Measurements from ENCODE around the gene BMP8B.

BMP8B gene

DNA sequence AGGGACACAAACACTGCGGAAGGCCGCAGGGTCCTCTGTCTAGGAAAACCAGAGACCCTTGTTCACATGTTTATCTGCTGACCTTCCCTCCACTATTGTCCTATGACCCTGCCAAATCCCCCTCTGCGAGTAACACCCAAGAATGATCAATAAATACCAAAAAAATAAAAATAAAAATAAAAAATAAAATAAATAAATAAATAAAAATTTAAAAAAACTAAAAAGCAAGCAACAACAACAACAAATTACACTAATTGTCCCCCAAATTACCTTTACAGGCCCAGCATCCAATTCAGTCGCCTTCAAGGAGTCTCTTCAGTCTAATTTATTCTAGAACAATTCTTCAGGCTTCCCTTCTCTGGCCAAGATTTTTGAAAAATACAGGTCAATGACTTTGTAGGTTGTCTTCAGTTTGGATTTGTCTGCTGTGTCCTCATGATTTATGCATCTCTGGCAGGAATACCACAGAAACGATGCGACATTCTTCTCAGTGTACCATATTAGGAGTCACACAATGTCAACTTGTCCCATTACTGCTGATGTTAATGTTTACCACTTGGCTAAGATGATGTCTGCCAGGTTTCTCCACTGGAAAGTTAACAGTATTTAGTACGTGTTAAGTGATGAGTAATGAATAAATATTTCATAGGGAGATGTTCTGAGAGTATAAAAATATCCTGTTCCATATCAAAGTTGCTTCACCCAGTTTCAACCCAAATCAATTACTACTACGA, 20.3 kb upstream of the BMP8B start:
- no peak overlapping the region for H3K9ac ChIP-seq (ENCODE audit: low read length)
- H3K18ac ChIP-seq (ENCODE audit: low read length): no peak overlapping the region
- H2BK5ac ChIP-seq (ENCODE audit: low read depth, low read length, poor library complexity): no peak overlapping the region
- DNase-seq: no peak
- H3K9me3 ChIP-seq (ENCODE audit: insufficient read depth, low read depth, low read length): peaks cover 2% of the 10 kb centered on the region
- no peak overlapping the region for H3K23ac ChIP-seq (ENCODE audit: low read length)
- H3K4me3 ChIP-seq (ENCODE audit: low read depth, low read length): no peak overlapping the region
- no peak overlapping the region for H3K4me2 ChIP-seq (ENCODE audit: low read length)
- H4K8ac ChIP-seq (ENCODE audit: low read depth, low read length): no peak overlapping the region
- no peak overlapping the region for H3K4ac ChIP-seq (ENCODE audit: low read depth, low read length)
- no peak overlapping the region for H3K14ac ChIP-seq (ENCODE audit: low read length)
- no peaks in the 10 kb centered on the region for H3K4me1 ChIP-seq (ENCODE audit: control insufficient read depth in 1 of 2, insufficient read depth in 2 of 2, low read length in 2 of 2)
- H2AFZ ChIP-seq (ENCODE audit: insufficient read depth, low read length, poor library complexity): no peak overlapping the region
- H3K27ac ChIP-seq (ENCODE audit: low read depth, low read length): no peak overlapping the region
- no peak overlapping the region for H2BK120ac ChIP-seq (ENCODE audit: insufficient read depth, low read length, poor library complexity)
- H3K79me1 ChIP-seq (ENCODE audit: low read length): no peaks in the 10 kb centered on the region
- H2AK5ac ChIP-seq (ENCODE audit: low read length): no peak overlapping the region
- H3K27me3 ChIP-seq (ENCODE audit: insufficient read depth, low read length): no peaks in the 10 kb centered on the region
- H4K91ac ChIP-seq (ENCODE audit: low read depth, low read length): no peak overlapping the region
- no peaks in the 10 kb centered on the region for H3K79me2 ChIP-seq (ENCODE audit: control insufficient read depth, insufficient read depth, low read length, poor library complexity)
- no peak overlapping the region for H2BK12ac ChIP-seq (ENCODE audit: low read length)
- WGBS (ENCODE audit: extremely low coverage, insufficient coverage, insufficient read length): no CpG with 5 or more reads among the region's 8 CpGs
- no peaks in the 10 kb centered on the region for H3K36me3 ChIP-seq (ENCODE audit: control insufficient read depth in 1 of 2, insufficient read depth in 2 of 2, low read length in 2 of 2)
- no peak overlapping the region for H4K12ac ChIP-seq (ENCODE audit: low read depth, low read length)

DNA sequence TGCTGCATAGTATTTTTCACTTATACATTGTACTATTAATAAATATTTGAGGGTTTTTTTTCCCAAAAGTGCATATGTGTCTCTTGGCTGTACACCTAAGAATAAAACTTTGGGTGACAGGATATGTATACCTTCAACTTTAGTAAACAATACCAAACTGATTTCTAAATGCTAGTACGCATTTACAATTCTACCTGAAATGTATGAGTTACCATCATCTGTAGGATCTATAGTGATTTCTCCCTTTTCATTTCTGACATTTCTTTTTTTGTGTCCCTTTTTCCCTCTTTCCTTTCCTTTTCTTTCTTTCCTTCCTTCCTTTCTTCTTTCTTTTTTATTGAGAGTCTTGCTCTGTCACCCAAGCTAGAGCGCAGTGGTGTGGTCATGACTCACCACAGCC, 16.7 kb upstream of the BMP8B start:
- Histone ChIP-seq H3K79me1 (ENCODE audit: low read length) (no peaks in the 10 kb centered on the region), H3K4ac (ENCODE audit: low read depth, low read length) (no peak overlapping the region), H3K23ac (ENCODE audit: low read length) (no peak overlapping the region), H3K36me3 (ENCODE audit: control insufficient read depth in 1 of 2, insufficient read depth in 2 of 2, low read length in 2 of 2) (no peaks in the 10 kb centered on the region), H2BK120ac (ENCODE audit: insufficient read depth, low read length, poor library complexity) (no peak overlapping the region), H3K14ac (ENCODE audit: low read length) (no peak overlapping the region), H3K9ac (ENCODE audit: low read length) (no peak overlapping the region), H3K4me3 (ENCODE audit: low read depth, low read length) (no peak overlapping the region), H4K12ac (ENCODE audit: low read depth, low read length) (no peak overlapping the region), H3K9me3 (ENCODE audit: insufficient read depth, low read depth, low read length) (peaks cover 2% of the 10 kb centered on the region), H3K18ac (ENCODE audit: low read length) (no peak overlapping the region), H3K79me2 (ENCODE audit: control insufficient read depth, insufficient read depth, low read length, poor library complexity) (no peaks in the 10 kb centered on the region), H3K4me1 (ENCODE audit: control insufficient read depth in 1 of 2, insufficient read depth in 2 of 2, low read length in 2 of 2) (no peaks in the 10 kb centered on the region), H3K4me2 (ENCODE audit: low read length) (no peak overlapping the region), H4K91ac (ENCODE audit: low read depth, low read length) (no peak overlapping the region), H3K27me3 (ENCODE audit: insufficient read depth, low read length) (no peaks in the 10 kb centered on the region), H2BK5ac (ENCODE audit: low read depth, low read length, poor library complexity) (no peak overlapping the region), H2AK5ac (ENCODE audit: low read length) (no peak overlapping the region), H2BK12ac (ENCODE audit: low read length) (no peak overlapping the region), H2AFZ (ENCODE audit: insufficient read depth, low read length, poor library complexity) (no peak overlapping the region), H3K27ac (ENCODE audit: low read depth, low read length) (no peak overlapping the region), H4K8ac (ENCODE audit: low read depth, low read length) (no peak overlapping the region)
- WGBS (ENCODE audit: extremely low coverage, insufficient coverage, insufficient read length): no CpG with 5 or more reads among the region's 2 CpGs
- DNase-seq: no peak

DNA sequence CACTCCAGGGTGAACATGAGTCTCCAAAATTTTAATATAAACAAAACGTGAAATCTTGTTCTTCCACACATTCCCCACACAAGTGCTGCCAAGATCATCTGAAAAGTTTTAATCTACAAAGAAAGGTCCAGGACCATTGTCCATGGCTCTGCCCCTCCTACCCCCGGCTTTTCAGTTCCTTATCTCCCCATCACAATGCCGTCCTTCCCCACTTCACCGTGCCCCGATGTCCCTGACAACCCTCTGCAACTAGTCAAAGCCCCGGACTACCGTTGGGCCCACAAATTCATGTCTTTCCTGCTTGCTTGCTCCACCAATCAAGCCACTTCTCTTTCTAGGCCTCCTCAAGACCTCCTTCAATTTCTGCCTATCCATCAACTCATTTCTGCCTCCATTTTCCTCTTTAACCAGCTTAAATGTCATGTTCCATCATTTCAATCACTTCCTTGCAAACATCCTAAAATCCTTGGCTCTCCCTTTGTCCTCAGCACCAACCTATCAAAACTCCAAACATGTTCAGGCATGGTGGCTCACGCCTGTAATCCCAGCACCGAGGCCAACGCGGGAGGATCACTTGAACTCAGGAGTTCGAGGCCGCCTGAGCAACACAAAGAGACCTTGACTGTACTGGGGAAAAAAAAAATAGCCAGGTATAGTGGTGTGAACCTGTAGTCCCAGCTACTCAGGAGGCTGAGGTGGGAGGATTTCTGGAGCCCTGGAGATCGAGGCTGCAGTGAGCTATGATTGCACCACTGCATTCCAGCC, 14.0 kb upstream of the BMP8B start:
- Histone ChIP-seq H2BK120ac (ENCODE audit: insufficient read depth, low read length, poor library complexity) (no peak overlapping the region), H3K4me3 (ENCODE audit: low read depth, low read length) (no peak overlapping the region), H2BK12ac (ENCODE audit: low read length) (no peak overlapping the region), H3K79me1 (ENCODE audit: low read length) (no peaks in the 10 kb centered on the region), H3K4me1 (ENCODE audit: control insufficient read depth in 1 of 2, insufficient read depth in 2 of 2, low read length in 2 of 2) (peaks cover 2% of the 10 kb centered on the region in 2 experiments), H3K79me2 (ENCODE audit: control insufficient read depth, insufficient read depth, low read length, poor library complexity) (no peaks in the 10 kb centered on the region), H4K12ac (ENCODE audit: low read depth, low read length) (no peak overlapping the region), H4K91ac (ENCODE audit: low read depth, low read length) (no peak overlapping the region), H3K27me3 (ENCODE audit: insufficient read depth, low read length) (no peaks in the 10 kb centered on the region), H3K27ac (ENCODE audit: low read depth, low read length) (no peak overlapping the region), H2BK5ac (ENCODE audit: low read depth, low read length, poor library complexity) (no peak overlapping the region), H3K9me3 (ENCODE audit: insufficient read depth, low read depth, low read length) (peaks cover 2% of the 10 kb centered on the region), H4K8ac (ENCODE audit: low read depth, low read length) (no peak overlapping the region), H3K36me3 (ENCODE audit: control insufficient read depth in 1 of 2, insufficient read depth in 2 of 2, low read length in 2 of 2) (no peaks in the 10 kb centered on the region), H2AFZ (ENCODE audit: insufficient read depth, low read length, poor library complexity) (no peak overlapping the region), H3K14ac (ENCODE audit: low read length) (no peak overlapping the region), H2AK5ac (ENCODE audit: low read length) (no peak overlapping the region), H3K9ac (ENCODE audit: low read length) (no peak overlapping the region), H3K23ac (ENCODE audit: low read length) (no peak overlapping the region), H3K4ac (ENCODE audit: low read depth, low read length) (no peak overlapping the region), H3K4me2 (ENCODE audit: low read length) (no peak overlapping the region), H3K18ac (ENCODE audit: low read length) (no peak overlapping the region)
- no CpG with 5 or more reads among the region's 14 CpGs for WGBS (ENCODE audit: extremely low coverage, insufficient coverage, insufficient read length)
- DNase-seq: no peak

DNA sequence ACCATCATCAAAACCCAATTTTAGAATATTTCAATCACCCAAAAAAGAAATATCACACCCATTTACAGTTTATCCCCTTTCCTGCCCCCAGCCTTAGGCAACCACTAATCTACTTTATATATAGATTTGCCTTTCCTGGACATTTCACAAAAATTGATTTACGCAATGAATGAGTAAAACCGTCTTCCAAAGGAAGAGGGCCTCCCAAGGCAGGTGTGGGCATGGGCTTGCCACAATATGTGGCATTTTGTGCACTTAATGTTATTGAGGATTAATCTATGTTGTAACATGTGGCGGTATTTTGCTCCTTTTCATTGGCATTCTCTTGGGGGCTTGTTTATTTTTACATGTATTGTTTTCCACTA, 11.8 kb upstream of the BMP8B start:
- H3K36me3 ChIP-seq (ENCODE audit: control insufficient read depth in 1 of 2, insufficient read depth in 2 of 2, low read length in 2 of 2): no peaks in the 10 kb centered on the region
- H3K79me1 ChIP-seq (ENCODE audit: low read length): no peaks in the 10 kb centered on the region
- no peak overlapping the region for H2AK5ac ChIP-seq (ENCODE audit: low read length)
- no peaks in the 10 kb centered on the region for H3K9me3 ChIP-seq (ENCODE audit: insufficient read depth, low read depth, low read length)
- H4K8ac ChIP-seq (ENCODE audit: low read depth, low read length): no peak overlapping the region
- H2AFZ ChIP-seq (ENCODE audit: insufficient read depth, low read length, poor library complexity): no peak overlapping the region
- H3K4me1 ChIP-seq (ENCODE audit: control insufficient read depth in 1 of 2, insufficient read depth in 2 of 2, low read length in 2 of 2): peaks cover 2% of the 10 kb centered on the region in 2 experiments
- no peak overlapping the region for H3K4me3 ChIP-seq (ENCODE audit: low read depth, low read length)
- H2BK5ac ChIP-seq (ENCODE audit: low read depth, low read length, poor library complexity): no peak overlapping the region
- no peak overlapping the region for H3K18ac ChIP-seq (ENCODE audit: low read length)
- H4K12ac ChIP-seq (ENCODE audit: low read depth, low read length): no peak overlapping the region
- H2BK120ac ChIP-seq (ENCODE audit: insufficient read depth, low read length, poor library complexity): no peak overlapping the region
- no CpG with 5 or more reads among the region's 3 CpGs for WGBS (ENCODE audit: extremely low coverage, insufficient coverage, insufficient read length)
- H3K79me2 ChIP-seq (ENCODE audit: control insufficient read depth, insufficient read depth, low read length, poor library complexity): no peaks in the 10 kb centered on the region
- H2BK12ac ChIP-seq (ENCODE audit: low read length): no peak overlapping the region
- H3K27ac ChIP-seq (ENCODE audit: low read depth, low read length): no peak overlapping the region
- H3K14ac ChIP-seq (ENCODE audit: low read length): no peak overlapping the region
- no peak for DNase-seq
- no peak overlapping the region for H4K91ac ChIP-seq (ENCODE audit: low read depth, low read length)
- no peak overlapping the region for H3K4me2 ChIP-seq (ENCODE audit: low read length)
- no peak overlapping the region for H3K4ac ChIP-seq (ENCODE audit: low read depth, low read length)
- H3K9ac ChIP-seq (ENCODE audit: low read length): no peak overlapping the region
- H3K23ac ChIP-seq (ENCODE audit: low read length): no peak overlapping the region
- no peaks in the 10 kb centered on the region for H3K27me3 ChIP-seq (ENCODE audit: insufficient read depth, low read length)
